Hepatocyte (in vitro differentiated cells): Measurements from ENCODE around the gene SH3RF3.

ENCODE experiments used
- EZH2 ChIP-seq: fragments of 200-600 bp; sonication (generic); IDR thresholded peaks from 2 replicates; pipeline ENCODE4 v1.6.1; 2016; ENCODE audit warnings: antibody characterized with exemption, mild to moderate bottlenecking, borderline replicate concordance
- TF ChIP-seq, protein P1 (sequence below): fragments of 200-600 bp; sonication (generic); IDR thresholded peaks from 2 replicates; pipeline ENCODE4 v1.5.1; 2016; ENCODE audit warnings: antibody characterized with exemption, mild to moderate bottlenecking; ENCODE audit not compliant: poor library complexity

DNA sequence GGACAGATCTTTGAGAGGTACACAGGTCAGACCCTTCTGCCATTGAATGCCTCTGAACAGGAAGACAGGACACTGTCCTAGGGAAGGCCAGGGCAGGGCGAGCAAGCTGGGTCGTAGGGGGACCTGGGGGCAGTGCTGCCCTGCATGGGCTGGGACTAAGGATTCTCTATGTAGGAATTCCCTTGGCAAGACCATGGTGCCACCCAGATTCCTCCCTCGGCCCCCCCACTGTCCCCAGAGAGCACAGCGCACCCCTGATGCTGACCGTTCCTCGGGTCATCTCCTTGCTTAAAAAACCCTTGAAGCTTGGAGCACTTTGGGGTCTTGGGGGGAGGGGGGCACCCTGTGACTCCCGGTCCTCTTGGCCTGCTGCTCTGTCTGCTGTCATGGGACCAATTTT, 289.7 kb downstream of the SH3RF3 start:
- TF ChIP-seq, protein P1, sequence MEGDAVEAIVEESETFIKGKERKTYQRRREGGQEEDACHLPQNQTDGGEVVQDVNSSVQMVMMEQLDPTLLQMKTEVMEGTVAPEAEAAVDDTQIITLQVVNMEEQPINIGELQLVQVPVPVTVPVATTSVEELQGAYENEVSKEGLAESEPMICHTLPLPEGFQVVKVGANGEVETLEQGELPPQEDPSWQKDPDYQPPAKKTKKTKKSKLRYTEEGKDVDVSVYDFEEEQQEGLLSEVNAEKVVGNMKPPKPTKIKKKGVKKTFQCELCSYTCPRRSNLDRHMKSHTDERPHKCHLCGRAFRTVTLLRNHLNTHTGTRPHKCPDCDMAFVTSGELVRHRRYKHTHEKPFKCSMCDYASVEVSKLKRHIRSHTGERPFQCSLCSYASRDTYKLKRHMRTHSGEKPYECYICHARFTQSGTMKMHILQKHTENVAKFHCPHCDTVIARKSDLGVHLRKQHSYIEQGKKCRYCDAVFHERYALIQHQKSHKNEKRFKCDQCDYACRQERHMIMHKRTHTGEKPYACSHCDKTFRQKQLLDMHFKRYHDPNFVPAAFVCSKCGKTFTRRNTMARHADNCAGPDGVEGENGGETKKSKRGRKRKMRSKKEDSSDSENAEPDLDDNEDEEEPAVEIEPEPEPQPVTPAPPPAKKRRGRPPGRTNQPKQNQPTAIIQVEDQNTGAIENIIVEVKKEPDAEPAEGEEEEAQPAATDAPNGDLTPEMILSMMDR = no peak
- TF ChIP-seq EZH2 = no peak
